GM12892 (cell line): ENCODE measurements around the gene DPP6.

Experiments
- POLR2A ChIP-seq: IDR thresholded peaks from 2 replicates; pipeline ENCODE4 v1.6.1; 2011; ENCODE audit warnings: low read depth, low read length, control low read depth
- TAF1 ChIP-seq: IDR thresholded peaks from 2 replicates; pipeline ENCODE4 v1.6.1; 2011; ENCODE audit warnings: low read depth, mild to moderate bottlenecking, control low read depth, low read length, borderline replicate concordance

DNA sequence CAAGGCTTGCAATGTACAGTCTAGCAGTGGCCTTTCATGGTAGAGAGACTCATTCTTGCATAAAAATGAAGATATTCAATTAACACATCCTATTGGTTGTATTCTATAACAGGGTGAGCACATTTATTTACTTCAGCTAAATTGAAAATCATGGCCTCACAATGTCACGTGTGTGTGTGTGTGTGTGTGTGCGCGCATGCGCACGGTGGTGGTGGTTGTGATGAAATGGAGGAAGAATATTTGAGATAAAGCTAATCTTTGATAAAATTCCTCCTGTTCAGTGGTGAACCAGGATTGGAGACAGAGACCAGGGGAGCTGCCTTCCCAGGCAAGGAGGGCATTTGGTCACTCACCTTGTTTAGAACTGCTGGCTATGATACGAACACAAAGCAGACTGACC, 199.8 kb downstream of the DPP6 start:
- no peak for TF ChIP-seq POLR2A
- TF ChIP-seq TAF1: no peak
